ENCODE measurements around the gene CNIH1.
"Not testable (repeated sequence)": the region's sequence is repeated elsewhere in the genome, so short reads cannot be mapped to it uniquely, and the experiment has no call there.

Gene CNIH1

DNA sequence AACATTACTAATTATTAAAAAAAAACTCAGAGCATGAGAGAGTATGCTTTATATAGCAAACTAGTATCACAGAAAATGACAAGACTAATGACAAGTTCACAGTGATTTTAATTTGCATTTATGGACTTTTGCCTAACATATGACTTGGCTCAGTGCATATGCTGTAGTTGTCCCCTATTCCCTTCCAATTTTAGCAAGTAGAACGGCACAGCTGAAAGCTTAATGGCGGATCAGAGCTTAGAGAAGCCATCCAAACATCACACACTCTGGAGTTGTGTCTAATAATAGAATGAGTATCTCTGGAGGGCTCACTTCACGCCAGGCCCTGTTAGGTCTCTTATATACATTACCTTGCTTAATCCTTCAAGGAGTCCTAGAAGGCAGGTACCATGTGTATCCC is 13.3 kb downstream of the CNIH1 start:
- DNase-seq (ENCODE audit: low spot score) = no peak

DNA sequence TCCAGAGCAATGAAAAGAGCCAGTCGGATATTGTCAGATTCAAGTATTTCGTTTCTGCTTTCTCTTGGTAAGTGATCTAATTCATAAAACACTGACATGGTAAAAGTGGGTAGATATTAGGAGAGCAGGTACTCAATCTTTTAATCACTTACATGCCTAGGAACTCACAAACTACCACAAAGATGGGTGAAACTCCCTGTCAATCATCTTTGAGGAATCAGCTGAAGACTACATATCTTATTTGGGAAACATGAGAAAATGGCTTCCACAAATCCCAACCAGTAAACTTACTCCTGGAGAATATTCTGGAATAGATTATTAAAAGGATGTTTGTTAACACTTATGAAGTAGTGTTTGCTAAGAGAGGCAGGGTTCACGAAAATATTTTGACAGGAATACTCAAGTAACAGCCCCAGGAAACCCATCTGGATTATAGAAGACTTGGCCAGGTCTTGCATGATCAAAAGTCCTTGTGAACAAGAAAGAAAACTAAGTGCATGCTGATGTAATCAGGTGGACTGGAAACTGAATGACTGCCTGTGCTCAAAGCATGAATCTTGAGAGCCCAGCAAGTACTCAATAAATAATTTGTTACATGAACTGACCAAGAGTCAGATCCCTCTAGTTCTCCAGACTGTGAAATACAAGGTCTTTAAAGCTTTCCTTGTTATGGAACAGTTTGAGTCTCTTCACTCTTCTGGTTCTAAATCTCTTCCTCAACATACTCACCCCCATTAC is 15.5 kb downstream of the CNIH1 start:
- no peak for DNase-seq (ENCODE audit: low spot score)

GRCh38 chr14:54425068-54425467 is 16.1 kb downstream of the CNIH1 start:
- DNase-seq (ENCODE audit: low spot score) = no peak

- DNase-seq (ENCODE audit: low spot score) = no peak
Observed at GRCh38 chr14:54424479-54424901, 16.7 kb downstream of the CNIH1 start.

DNA sequence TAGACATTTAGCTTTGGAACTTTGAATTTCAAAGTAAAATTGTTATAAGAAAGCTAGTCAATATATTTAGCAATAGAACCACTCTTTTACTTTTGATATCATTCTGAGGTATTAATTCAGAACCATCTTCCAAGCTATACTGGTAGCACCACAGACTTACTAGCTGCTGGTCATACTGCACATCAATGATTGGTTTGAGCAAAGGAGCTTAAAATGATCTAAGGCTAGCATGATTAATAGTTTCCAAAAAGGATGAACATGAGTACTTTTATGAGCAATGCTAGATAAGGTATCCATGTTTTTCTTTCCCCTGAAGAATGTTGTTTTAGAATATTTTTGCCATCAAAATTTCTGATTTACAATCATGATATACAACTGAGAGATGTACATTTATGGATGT is 17.2 kb downstream of the CNIH1 start:
- no peak for DNase-seq (ENCODE audit: low spot score)

- DNase-seq (ENCODE audit: low spot score) = peak; percentile 35
Observed at GRCh38 chr14:54420478-54421142, 20.6 kb downstream of the CNIH1 start.

DNA sequence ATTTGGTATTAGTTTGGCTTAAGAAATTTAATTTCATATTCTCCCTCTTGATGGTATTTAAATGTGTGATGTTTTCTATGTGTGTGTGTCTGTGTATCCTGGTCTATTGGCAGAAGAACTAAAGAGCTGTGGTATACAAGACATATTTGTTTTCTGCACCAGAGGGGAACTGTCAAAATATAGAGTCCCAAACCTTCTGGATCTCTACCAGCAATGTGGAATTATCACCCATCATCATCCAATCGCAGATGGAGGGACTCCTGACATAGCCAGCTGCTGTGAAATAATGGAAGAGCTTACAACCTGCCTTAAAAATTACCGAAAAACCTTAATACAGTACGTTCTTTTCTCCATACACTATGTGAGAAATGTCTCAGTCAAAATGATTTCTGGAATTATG is 29.8 kb downstream of the CNIH1 start:
- no peak for DNase-seq (ENCODE audit: low spot score)

- DNase-seq (ENCODE audit: low spot score) = no peak
Observed at GRCh38 chr14:54410215-54410614, 31.0 kb downstream of the CNIH1 start.

DNA sequence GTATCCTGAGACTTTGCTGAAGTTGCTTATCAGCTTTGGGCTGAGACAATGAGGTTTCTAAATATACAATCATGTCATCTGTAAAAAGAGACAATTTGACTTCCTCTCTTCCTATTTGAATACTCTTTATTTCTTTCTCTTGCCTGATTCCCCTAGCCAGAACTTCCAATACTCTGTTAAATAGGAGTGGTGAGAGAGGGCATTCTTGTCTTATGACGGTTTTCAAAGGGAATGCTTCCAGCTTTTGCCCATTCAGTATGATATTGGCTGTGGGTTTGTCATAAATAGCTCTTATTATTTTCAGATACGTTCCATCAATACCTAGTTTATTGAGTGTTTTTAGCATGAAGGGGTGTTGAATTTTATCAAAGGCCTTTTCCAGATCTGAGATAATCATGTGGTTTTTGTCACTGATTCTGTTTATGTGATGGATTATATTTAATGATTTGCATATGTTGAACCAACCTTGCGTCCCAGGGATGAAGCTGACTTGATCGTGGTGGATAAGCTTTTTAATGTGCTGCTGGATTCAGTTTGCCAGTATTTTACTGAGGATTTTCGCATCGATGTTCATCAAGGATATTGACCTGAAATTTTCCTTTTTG is 37.7 kb downstream of the CNIH1 start:
- not testable (repeated sequence) for DNase-seq (ENCODE audit: low spot score)

DNA sequence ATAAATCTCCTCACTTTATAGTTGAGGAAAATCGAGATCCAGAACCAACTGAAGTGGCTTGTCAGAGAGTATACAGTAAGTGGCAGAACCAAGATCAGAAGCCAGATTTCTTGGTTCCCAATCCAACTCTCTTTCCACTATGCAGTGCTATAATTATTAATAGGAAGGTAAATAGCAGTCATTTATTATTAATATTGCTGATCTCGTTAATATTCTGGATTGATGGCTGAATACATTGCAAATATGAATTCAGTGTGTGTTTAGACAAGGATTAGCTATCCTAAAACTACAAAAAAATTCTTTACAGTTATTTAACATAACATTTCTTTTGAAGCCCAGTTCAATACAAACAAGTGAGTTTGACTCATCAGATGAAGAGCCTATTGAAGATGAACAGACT is 41.6 kb downstream of the CNIH1 start:
- no peak for DNase-seq (ENCODE audit: low spot score)

DNA sequence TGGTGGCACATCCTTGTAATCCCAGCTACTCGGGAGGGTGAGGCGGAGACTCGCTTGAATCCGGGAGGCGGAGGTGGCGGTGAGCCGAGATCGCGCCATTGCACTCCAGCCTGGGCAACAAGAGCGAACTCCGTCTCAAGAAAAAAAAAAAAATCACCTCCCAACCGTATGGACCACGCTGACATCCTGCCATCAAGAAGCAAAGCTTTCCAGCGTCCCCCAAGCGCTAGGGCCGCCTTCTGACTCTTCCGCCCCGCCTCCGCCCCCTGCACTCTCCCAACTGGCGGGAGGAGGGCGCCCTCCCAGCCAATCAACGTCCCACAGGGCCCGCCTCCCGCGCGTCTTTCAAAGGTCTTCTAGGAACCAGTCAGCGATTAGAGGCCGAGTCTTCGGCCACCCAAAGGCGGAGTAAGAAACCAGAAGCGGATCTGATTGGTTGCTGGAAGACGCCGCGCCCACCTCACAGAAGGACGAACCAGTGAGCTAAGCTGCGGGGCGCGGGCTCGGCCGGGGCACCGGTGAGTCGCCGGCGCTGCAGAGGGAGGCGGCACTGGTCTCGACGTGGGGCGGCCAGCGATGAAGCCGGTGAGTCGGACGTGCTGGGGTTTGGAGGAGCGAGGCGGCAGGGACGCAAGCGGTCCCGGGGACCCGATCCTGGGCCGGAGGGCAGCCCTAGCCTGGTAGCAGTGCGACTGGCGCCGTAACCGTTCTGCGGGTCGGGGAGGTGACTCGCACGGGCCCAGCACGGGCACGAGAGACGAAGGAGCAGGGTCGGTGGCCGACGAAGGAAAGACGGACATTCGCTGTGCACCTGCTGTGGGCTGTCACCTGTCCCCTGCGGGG is 44.5 kb downstream of the CNIH1 start, which contains the start of gene CDKN3:
TSS of gene CDKN3 (plus strand) at position 515 of the 843 bp plus-strand sequence. CDS start at position 577, 62 bp downstream.
- DNase-seq (ENCODE audit: low spot score) = peak; percentile 98

- no peak for DNase-seq (ENCODE audit: low spot score)
Observed at GRCh38 chr14:54396183-54396492, 45.0 kb downstream of the CNIH1 start.

- no peak for DNase-seq (ENCODE audit: low spot score)
Observed at GRCh38 chr14:54395716-54396115, 45.5 kb downstream of the CNIH1 start.

DNA sequence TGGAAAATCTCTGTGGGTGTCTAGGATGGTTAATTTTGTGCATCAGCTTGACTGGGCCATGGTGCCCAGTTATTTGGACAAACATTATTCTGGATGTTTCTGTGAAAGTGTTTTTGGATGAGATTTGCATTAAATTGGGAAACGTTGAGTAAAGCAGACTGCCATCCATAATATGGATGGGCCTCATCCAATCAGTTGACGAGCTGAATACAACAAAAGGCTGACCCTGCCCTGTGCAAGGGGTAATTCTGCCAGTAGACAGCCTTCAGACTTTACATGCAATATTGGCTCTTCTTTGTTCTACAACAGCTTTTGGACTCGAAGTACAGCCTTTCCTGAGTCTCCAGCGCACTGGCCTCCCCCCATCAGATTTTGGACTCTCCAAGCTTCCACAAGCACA is 45.9 kb downstream of the CNIH1 start:
- DNase-seq (ENCODE audit: low spot score) = no peak

- no peak for DNase-seq (ENCODE audit: low spot score)
Observed at GRCh38 chr14:54394596-54394995, 46.6 kb downstream of the CNIH1 start.

DNA sequence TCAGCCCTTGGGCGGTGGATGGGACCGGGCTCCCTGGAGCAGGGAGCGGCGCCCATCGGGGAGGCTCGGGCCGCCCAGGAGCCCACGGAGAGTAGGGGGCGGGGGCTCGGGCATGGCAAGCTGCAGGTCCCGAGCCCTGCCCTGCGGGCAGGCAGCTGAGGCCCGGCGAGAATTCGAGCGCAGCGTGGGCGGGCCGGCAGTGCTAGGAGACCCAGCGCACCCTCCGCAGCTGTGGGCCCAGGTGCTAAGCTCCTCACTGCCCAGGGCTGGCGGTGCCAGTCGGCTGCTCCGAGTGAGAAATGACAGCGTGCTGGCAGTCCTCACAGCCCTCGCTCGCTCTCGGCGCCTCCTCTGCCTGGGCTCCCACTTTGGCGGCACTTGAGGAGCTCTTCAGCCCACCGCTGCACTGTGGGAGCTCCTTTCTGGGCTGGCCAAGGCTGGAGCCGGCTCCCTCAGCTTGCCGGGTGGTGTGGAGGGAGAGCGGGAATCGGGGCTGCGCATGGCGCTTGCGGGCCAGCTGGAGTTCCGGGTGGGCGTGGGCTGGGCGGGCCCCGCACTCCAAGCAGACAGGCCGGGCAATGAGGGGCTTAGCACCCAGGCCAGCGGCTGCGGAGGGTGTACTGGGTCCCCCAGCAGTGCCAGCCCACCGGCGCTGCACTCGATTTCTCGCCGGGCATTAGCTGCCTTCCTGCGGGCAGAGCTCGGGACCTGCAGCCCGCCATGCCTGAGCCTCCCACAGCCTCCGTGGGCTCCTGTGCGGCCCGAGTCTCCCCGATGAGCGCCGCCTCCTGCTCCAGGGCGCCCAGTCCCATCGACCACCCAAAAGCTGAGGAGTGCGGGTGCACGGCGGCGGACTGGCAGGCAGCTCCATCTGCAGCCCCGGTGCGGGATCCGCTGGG is 47.9 kb downstream of the CNIH1 start:
- DNase-seq (ENCODE audit: low spot score) = not testable (repeated sequence)

GRCh38 chr14:54392131-54392859 is 48.9 kb downstream of the CNIH1 start:
- no peak for DNase-seq (ENCODE audit: low spot score)

GRCh38 chr14:54387328-54387727 is 53.8 kb downstream of the CNIH1 start:
- DNase-seq (ENCODE audit: low spot score) = no peak

DNA sequence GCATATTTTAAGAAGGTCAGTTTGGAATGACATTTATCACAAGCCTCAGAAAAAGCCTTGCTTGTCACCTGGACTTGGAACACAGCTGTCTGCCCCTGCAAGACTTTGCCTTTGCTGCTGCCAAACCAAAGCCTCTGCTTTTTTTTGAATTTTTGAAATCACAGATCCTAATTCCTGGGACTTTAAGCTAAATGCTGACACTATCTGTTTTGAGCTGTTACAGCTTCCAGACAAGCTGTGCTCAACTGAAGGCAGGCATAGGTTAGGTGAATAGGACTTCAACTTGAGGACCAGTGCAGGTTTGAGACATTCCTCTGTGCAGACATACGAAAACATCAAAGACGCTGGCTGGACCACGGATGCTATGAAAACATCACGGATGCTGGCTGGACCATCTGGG is 55.6 kb downstream of the CNIH1 start:
- no peak for DNase-seq (ENCODE audit: low spot score)

DNA sequence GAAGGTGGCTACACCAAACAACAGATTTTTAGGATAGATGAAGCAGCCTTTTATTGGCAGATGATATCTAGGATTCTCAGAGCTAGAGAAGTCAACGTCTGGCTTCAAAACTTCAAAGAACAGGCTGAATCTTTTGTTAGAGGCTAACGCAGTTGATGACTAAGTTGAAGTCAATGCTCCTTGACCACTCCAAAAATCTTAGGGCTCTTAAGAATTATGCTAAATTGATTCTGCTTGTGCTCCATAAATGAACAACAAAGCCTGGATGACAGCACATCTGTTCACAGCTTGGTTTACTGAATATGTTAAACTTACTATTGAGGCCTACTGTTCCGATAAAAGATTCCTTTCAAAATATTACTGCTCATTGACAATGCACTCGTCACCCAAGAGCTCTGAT is 57.3 kb downstream of the CNIH1 start:
- no peak for DNase-seq (ENCODE audit: low spot score)

DNA sequence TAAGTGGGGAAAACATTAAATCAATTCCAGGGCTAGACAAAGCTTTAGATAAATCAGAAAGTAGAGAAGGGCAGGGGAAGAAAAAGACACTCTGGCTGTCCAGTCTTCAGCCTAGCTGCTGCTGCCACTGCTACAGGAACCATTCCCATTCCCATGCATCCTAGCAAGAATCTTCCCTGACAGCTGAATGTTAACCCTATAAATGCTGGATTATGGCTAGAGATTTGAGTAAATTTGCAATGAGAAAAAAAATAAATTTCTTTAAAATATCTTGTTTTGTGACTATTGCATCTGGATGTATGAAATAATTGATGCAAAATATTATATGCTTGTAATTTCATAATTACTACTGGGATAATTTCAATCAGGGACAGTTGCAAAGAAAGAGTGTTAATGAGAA is 59.4 kb downstream of the CNIH1 start:
- no peak for DNase-seq (ENCODE audit: low spot score)
